NCI-H1092 treated with DMSO at 0.1 percent for 48 hours (cell line): ENCODE data around the gene ELF2.
"Not testable (repeated sequence)": the region's sequence is repeated elsewhere in the genome, so short reads cannot be mapped to it uniquely, and the experiment has no call there.

Source experiments
- DNase-seq: peaks from one replicate; lab custom pipeline; 2025; lab: John Stamatoyannopoulos, UW

ELF2 gene

DNA sequence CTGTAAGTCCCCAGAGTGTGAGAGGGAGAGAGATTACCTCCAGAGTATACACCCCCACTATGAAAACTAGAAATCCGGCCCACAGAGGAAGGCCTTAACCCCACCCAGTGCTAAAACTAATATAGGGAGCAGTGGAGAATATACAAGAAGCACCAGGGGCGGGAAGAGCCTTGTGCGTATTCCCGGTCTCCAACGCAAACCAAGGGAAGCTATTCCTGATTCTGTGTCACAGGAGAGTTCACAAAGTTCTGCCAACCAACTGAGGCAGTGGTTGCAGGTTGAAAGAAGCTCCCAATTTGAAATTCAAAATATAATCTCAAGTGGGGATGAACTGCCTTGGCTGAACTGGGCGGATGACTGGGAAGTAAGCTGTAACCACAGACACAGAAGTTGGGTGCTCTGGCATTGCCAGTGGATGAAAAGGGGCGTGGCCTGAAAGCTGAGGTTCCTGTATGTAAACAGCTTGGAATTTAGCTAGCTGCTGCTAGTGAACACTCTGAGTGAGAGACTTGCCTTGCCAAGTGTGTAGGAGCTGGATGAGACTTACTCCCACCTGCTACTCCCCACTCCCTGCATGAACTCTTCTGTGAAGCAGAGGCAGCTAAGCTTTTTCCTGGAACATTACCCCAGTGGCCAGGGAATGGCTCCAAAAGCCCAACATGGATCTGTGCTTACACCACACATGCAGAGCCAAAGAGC lies 32.7 kb downstream of the ELF2 start:
- DNase-seq: no peak

- no peak for DNase-seq
Measured at GRCh38 chr4:139142980-139143379, 34.0 kb downstream of the ELF2 start.

- DNase-seq: no peak
Measured at GRCh38 chr4:139142087-139142486, 34.9 kb downstream of the ELF2 start.

- no peak for DNase-seq
Measured at GRCh38 chr4:139137763-139138162, 39.3 kb downstream of the ELF2 start.

- DNase-seq: no peak
Measured at GRCh38 chr4:139134403-139134802, 42.6 kb downstream of the ELF2 start.

DNA sequence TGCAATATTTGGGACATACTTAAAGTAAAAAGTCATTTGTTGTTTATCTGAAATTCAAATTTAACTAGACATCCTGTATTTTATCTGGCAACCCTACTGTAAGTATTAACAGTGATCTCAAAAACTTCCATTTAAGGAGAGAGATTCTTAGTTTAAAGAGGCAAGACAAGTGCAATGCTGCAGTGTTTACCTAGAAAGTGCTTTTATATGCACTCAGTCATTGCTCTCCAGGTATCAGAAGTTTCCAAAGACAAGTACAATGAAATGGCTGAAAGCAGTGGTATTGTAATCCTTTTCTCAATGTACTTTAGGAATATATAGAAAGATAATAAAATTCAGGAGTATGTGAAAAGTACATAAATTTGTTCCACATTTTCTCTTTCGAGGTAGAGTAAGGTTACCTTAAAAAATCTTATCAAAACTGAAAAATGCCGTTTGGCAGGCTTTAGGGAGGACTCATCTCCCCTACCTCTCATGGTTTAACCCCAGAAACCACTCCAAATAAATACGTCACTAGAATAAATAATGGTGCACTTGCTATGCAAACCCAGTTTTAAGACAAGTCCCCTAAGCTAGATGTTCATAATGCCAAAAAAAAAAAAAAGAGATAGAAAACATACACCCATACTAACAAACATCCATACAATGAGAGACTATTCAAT lies 45.7 kb downstream of the ELF2 start:
- no peak for DNase-seq

DNA sequence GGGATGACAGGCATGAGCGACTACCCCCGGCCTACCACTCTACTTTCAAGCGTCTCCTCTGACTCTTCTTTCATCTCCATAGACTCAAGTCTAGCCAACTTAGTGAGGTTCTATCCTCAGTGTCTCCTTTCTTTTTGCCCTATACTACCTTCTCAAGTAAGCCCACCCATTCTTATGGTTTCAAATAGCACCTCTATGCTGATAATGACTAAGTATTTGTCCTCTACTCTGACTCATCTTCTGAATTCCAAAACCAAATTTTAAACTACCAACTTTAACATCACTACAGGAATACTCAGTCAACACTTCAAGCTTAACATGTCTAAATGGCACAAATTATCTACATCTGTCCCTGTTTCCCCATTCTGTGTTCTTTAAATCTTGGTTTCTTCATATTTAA lies 47.8 kb downstream of the ELF2 start:
- DNase-seq: no peak

GRCh38 chr4:139126898-139127297 lies 50.1 kb downstream of the ELF2 start:
- DNase-seq: no peak

DNA sequence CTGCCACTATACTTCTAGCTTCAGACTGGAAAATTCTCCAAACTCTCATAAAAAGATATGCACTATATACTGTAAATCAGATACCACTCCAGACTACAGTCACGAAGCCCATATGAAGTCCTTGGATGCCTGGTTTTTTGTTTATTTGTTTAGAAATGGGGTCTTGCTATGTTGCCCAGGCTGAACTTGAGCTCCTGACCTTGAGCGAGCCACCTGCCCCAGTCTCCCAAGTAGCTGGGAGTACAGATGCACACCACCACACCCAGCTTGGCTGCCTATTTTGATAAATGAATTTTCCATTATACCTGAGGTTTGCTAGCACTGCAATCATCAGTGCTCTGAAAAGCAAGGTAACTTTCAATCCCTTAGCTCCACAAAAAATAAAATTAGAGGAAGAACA lies 53.1 kb downstream of the ELF2 start:
- no peak for DNase-seq

DNA sequence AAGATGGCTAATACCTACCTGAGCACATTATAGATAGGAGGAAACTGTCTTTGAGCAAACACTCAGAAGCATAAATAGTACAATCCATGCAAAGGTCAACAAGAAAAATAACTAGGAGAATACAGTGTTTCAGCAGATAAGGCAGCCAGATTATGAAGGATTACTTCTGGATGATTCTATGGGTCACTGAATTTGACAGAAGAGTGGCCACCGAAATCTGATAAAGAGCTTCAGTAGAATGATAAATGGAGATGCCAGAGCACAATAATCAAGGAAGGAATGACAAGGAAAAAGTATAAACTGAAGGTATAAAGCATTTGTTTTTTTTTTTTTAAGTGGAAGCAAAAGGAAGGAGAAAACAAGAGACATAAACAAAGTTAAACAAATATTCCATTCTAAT lies 58.7 kb downstream of the ELF2 start:
- DNase-seq: no peak

- DNase-seq: no peak
Measured at GRCh38 chr4:139115226-139115625, 61.8 kb downstream of the ELF2 start.

DNA sequence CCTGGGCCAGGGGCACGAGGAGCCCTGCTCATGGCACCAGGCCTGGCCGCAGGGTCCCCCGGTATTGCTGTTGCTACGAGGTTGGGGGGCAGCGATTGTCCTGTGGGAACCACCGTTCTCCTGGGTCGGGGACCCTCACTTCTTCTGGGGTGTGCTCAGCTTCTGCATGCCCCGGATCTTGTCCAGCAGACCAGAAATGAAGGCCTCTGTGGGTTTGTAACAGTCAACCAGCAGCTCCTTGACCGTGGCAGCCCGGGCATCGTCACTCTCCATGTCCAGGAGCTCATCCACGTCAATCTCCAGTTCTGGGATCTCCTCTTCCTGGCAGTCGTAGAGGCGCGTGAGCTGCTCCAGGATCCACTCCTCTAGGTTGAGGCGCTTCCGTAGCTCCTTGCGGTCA lies 62.2 kb downstream of the ELF2 start:
- DNase-seq: not testable (repeated sequence)

DNA sequence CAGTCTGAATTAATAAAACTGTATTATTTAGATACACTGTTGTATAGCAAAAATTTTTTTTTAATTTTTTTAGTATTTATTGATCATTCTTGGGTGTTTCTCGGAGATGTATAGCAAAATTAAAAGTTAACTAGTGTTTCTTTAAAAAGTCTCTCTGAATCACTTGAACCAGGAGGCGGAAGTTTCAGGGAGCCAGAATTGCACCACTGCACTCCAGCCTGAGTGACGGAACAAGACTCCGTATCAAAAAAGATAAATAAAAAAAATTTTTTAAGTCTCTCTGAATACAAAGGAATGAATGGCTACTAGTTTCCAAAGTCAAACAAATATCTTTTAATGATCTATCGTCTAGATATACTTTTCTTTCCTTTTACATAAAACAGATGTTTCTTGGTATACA lies 64.4 kb downstream of the ELF2 start:
- no peak for DNase-seq

- DNase-seq: no peak
Measured at GRCh38 chr4:139108567-139109128, 68.4 kb downstream of the ELF2 start.

DNA sequence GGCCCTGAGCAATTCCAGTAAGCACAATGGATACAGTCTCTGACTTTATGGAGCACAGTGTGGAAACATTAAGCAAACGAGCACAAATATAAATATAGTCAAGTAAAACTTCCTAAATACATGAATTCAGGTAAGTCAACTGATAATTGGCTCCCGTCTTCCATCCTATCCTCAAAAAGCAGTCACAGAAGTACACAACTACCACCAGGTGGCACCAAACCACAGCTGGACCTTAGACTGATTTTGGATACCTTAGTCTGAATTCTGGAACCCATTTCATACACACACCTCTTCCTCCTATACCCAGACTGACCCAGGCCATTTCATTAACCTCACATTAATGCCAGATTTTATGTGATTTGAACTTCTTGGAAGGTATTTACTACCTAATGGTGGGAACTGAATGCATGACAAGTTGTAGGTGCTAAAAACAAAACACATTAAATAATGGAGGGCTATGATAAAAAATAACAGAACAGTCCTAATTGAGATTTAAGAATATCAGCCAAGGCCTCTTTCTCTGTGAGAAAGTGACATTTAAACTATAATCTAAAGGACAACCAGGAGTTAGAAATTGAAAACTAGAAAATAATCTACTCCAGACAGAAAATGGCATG lies 77.5 kb downstream of the ELF2 start:
- peak; percentile 83 for DNase-seq

DNA sequence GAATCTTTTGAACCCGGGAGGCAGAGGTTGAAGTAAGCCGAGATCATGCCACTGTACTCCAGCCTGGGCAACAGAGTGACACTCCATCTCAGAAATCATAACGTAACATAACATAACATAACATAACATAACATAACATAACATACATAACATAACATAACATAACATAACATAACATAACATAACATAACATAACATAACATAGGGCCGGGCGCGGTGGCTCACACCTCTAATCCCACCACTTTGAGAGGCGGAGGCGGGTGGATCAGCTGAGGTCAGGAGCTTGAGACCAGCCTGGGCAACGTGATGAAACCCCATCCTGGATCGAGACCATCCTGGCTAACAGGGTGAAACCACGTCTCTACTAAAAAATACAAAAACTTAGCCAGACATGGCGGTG lies 84.7 kb downstream of the ELF2 start:
- no peak for DNase-seq

DNA sequence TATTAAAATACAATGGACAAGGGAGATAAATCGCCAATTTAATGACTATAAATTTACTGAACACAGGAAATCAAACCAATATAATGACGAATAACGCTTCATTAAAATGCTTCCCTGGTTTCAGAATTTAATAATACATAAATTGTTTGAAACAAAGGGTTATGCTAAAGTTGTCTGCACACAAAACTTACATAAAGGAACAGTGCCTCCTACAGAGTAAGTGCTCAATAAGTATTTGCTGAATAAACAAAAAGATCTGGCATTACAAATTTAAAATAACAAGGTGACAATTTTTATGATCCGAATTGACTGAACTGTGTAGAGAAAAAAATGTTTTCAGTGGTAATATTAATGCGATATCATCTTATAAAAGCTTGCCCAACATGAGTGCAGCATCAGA lies 91.9 kb downstream of the ELF2 start:
- no peak for DNase-seq

- no peak for DNase-seq
Measured at GRCh38 chr4:139084804-139085093, 92.3 kb downstream of the ELF2 start.

DNA sequence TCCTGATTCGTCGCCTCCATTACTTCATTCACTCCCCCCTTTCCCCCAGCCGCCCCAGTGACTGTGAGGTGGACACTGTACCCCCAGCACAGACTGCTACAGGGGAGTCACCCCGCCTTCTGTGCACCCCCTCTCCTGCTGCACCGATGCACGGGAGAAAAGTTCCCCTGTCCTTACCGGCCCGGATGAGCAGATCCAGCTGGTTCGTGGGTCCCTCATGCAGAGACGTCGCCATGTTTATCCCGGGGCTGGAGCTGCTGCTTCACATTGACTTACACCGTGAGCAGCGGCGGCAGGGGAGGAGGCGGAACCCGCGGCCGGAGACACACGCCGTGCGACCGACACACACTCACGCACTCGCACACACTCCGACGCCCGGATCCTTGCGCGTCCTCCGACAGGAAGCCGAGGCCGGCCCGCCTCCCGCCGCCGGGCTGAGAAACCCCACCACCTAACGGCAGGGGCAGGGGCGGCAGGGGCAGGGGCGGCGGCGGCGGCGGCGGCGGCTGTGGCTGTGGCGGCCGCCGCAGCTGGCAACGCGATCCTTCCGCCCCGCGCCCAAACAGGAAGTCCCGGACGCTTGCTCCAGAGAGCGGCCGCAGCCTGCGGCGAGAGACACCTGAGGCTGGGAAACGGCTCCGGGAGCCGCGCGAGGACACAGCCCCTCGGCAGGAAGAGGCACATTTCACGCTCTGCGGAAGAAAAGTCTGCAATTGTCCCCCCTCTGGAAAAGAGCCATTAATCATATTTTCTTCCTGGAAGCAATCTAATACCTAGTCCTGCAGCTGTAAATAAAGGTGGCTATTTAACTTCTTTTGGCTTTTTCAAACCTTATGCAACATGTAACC lies 92.8 kb downstream of the ELF2 start:
- peak; percentile 84 for DNase-seq

DNA sequence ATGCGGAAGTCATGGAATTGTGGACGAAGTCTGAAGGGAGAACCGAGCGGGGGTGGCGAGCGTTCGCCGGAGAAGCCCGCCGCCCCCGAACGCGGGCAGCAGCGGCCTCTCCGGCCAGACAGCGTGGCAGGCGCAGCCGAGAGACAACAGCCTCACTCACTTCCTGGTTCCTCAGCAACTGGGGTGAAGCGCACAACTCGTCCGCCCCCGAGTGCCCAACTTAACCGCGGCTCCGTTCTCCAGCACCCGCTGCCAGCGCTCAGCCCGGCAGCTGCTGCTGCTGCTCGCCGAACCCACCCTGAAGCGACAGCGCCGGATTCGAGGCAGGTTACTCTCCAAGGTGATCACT lies 93.4 kb downstream of the ELF2 start:
- DNase-seq: no peak

- DNase-seq: peak; percentile 98
Measured at GRCh38 chr4:139082750-139083606, 94.0 kb downstream of the ELF2 start.

- DNase-seq: no peak
Measured at GRCh38 chr4:139078926-139079325, 98.1 kb downstream of the ELF2 start.
